H1 (cell line): ENCODE measurements around the gene CD99. TPM values are rescaled to one million over a fixed set of nuclear protein-coding genes. Genes with fewer than 3 reads are reported as not detected.

ENCODE experiments used
- CTCF ChIA-PET: fragments of 300-600 bp; sonication (Branson Sonifier 250); formaldehyde crosslinking; loops from one replicate; lab custom pipeline; 2021; ENCODE audit not compliant: partially characterized antibody; lab: Charles Lee
- POLR2A ChIA-PET: fragments of 300-600 bp; sonication (Branson Sonifier 250); formaldehyde crosslinking; loops from one replicate; lab custom pipeline; 2021; ENCODE audit warnings: inconsistent platforms; ENCODE audit not compliant: partially characterized antibody; lab: Charles Lee
- DNase-seq, 2 experiments: peaks; one replicate each; pipeline versions ENCODE4 v3.0.0 to v3.0.0-alpha.2; 2010 to 2022; ENCODE audit warnings: low spot score in 2 of 2, low read depth in 1 of 2, mixed read lengths in 1 of 2
- FAIRE-seq: peaks from 2 replicates; lab custom pipeline; 2011; peaks lifted over from hg19 to GRCh38; lab: Jason Lieb, UNC
- H2AFZ ChIP-seq: 2 replicates; pipeline ENCODE4 v1.8.1; 2012; ENCODE audit warnings: low read length, inconsistent platforms
- H2AK5ac ChIP-seq: 2 replicates; pipeline ENCODE4 v1.6.1; 2013; ENCODE audit warnings: low read depth, low read length
- H2BK120ac ChIP-seq: replicated peaks from 2 replicates; pipeline ENCODE3; 2013; ENCODE audit warnings: low read depth, low read length, inconsistent platforms
- H2BK12ac ChIP-seq: 2 replicates; pipeline ENCODE4 v1.6.1; 2013; ENCODE audit warnings: low read depth, low read length
- H2BK15ac ChIP-seq: 2 replicates; pipeline ENCODE4 v1.6.1; 2013; ENCODE audit warnings: low read length
- H2BK20ac ChIP-seq: 2 replicates; pipeline ENCODE4 v1.6.1; 2013; ENCODE audit warnings: low read length
- H2BK5ac ChIP-seq: 2 replicates; pipeline ENCODE4 v1.6.1; 2013; ENCODE audit warnings: low read depth, low read length
- H3K14ac ChIP-seq: 2 replicates; pipeline ENCODE4 v1.6.1; 2013; ENCODE audit warnings: inconsistent platforms; ENCODE audit not compliant: insufficient read length
- H3K18ac ChIP-seq: 2 replicates; pipeline ENCODE4 v1.6.1; 2013; ENCODE audit warnings: low read length; ENCODE audit errors: extremely low read depth
- H3K23ac ChIP-seq: 2 replicates; pipeline ENCODE4 v1.6.1; 2013; ENCODE audit warnings: inconsistent platforms; ENCODE audit not compliant: insufficient read length
- H3K23me2 ChIP-seq: 2 replicates; pipeline ENCODE4 v1.6.1; 2013; ENCODE audit warnings: low read depth, low read length
- H3K27ac ChIP-seq: 2 replicates; pipeline ENCODE4 v1.6.1; 2011; ENCODE audit warnings: low read depth, low read length, inconsistent platforms
- H3K27me3 ChIP-seq, 4 experiments: replicated peaks in 1 of 4; 1 replicate in 1 of 4; 2 replicates in 3 of 4; pipeline versions ENCODE4 v1.6.1 to v1.8.1; 2011 to 2013; ENCODE audit warnings: low read length in 3 of 4, mild to moderate bottlenecking in 3 of 4, inconsistent platforms in 2 of 4, mixed read lengths in 2 of 4, moderate library complexity in 1 of 4; ENCODE audit not compliant: control insufficient read depth in 3 of 4, insufficient read depth in 3 of 4; ENCODE audit errors: extremely low read depth in 1 of 4
- H3K36me3 ChIP-seq, 4 experiments: 2 replicates each; pipeline versions ENCODE4 v1.6.1 to v1.8.1; 2011 to 2013; ENCODE audit warnings: mild to moderate bottlenecking in 4 of 4, low read length in 3 of 4, moderate library complexity in 2 of 4, control low read depth in 1 of 4, inconsistent platforms in 1 of 4; ENCODE audit not compliant: insufficient read depth in 4 of 4, control insufficient read depth in 2 of 4
- H3K4ac ChIP-seq: replicated peaks from 2 replicates; pipeline ENCODE3; 2013; ENCODE audit warnings: low read length, low read depth, mixed read lengths, inconsistent platforms; ENCODE audit not compliant: insufficient read length
- H3K4me1 ChIP-seq, 4 experiments: replicated peaks in 1 of 4; 1 replicate in 1 of 4; 2 replicates in 3 of 4; pipeline versions ENCODE4 v1.6.1 to v1.8.1; 2011 to 2013; ENCODE audit warnings: low read length in 3 of 4, inconsistent platforms in 2 of 4, mixed read lengths in 1 of 4; ENCODE audit not compliant: insufficient read depth in 4 of 4, control insufficient read depth in 3 of 4
- H3K4me2 ChIP-seq, 2 experiments: 2 replicates each; pipeline versions ENCODE4 v1.6.1 to v1.8.1; 2011 to 2013; ENCODE audit warnings: low read depth in 2 of 2, low read length in 2 of 2, control low read depth in 1 of 2, inconsistent platforms in 1 of 2, mild to moderate bottlenecking in 1 of 2; ENCODE audit not compliant: insufficient read depth in 1 of 2
- H3K4me3 ChIP-seq, 4 experiments: fragments of 200-600, 300-600 bp in 1 of 4; sonication (generic), shearing (Covaris generic), sonication (Bioruptor Twin) in 1 of 4; 2 replicates each; pipeline versions ENCODE4 v1.5.1 to v1.8.1; 2011 to 2016; ENCODE audit warnings: low read length in 4 of 4, low read depth in 3 of 4, control low read depth in 2 of 4, inconsistent platforms in 2 of 4, mild to moderate bottlenecking in 2 of 4, mixed read lengths in 1 of 4, moderate library complexity in 1 of 4; ENCODE audit not compliant: insufficient read depth in 2 of 4; ENCODE audit errors: extremely low read depth in 1 of 4
- H3K56ac ChIP-seq: replicated peaks from 2 replicates; pipeline ENCODE3; 2013; ENCODE audit warnings: low read depth, mild to moderate bottlenecking, mixed read lengths, low read length, inconsistent platforms; ENCODE audit not compliant: insufficient read length
- H3K79me1 ChIP-seq: 2 replicates; pipeline ENCODE4 v1.6.1; 2013; ENCODE audit warnings: low read depth, low read length, control low read depth
- H3K79me2 ChIP-seq, 2 experiments: 2 replicates each; pipeline versions ENCODE4 v1.6.1 to v1.8.1; 2012 to 2013; ENCODE audit warnings: low read length in 2 of 2, mild to moderate bottlenecking in 2 of 2, inconsistent platforms in 1 of 2; ENCODE audit not compliant: insufficient read depth in 2 of 2, control insufficient read depth in 1 of 2
- H3K9ac ChIP-seq, 4 experiments: replicated peaks in 1 of 4; 1 replicate in 1 of 4; 2 replicates in 3 of 4; pipeline versions ENCODE4 v1.6.1 to v1.8.1; 2011 to 2013; ENCODE audit warnings: low read depth in 3 of 4, low read length in 3 of 4, control low read depth in 2 of 4, mild to moderate bottlenecking in 2 of 4, moderate library complexity in 2 of 4, inconsistent platforms in 1 of 4; ENCODE audit errors: extremely low read depth in 1 of 4
- H3K9me3 ChIP-seq, 2 experiments: 2 replicates each; pipeline versions ENCODE4 v1.6.1 to v1.8.1; 2012 to 2013; ENCODE audit warnings: mild to moderate bottlenecking in 2 of 2, moderate library complexity in 2 of 2, control low read depth in 1 of 2, inconsistent platforms in 1 of 2, low read depth in 1 of 2, low read length in 1 of 2, mixed read lengths in 1 of 2; ENCODE audit not compliant: insufficient read depth in 2 of 2
- H4K20me1 ChIP-seq, 2 experiments: replicated peaks in 1 of 2; 2 replicates each; pipeline versions ENCODE3 to v1.8.1; 2011 to 2013; ENCODE audit warnings: inconsistent platforms in 2 of 2, low read length in 2 of 2, mild to moderate bottlenecking in 1 of 2; ENCODE audit not compliant: insufficient read depth in 2 of 2, control insufficient read depth in 1 of 2
- H4K5ac ChIP-seq: 2 replicates; pipeline ENCODE4 v1.6.1; 2013; ENCODE audit warnings: low read length, low read depth, mixed read lengths, inconsistent platforms; ENCODE audit not compliant: insufficient read length
- H4K8ac ChIP-seq: 2 replicates; pipeline ENCODE4 v1.8.0; 2013; ENCODE audit warnings: mild to moderate bottlenecking, moderate library complexity, low read length, inconsistent platforms; ENCODE audit not compliant: insufficient read depth; ENCODE audit errors: extremely low read depth
- H4K91ac ChIP-seq: replicated peaks from 2 replicates; pipeline ENCODE3; 2013; ENCODE audit warnings: low read length, mixed read lengths, inconsistent platforms; ENCODE audit not compliant: insufficient read length
- SIN3A ChIP-seq, 2 experiments: IDR thresholded peaks in 1 of 2; conservative IDR thresholded peaks in 1 of 2; 2 replicates each; pipeline ENCODE4 v1.6.1; 2011 to 2012; ENCODE audit warnings: low read length in 2 of 2, improper control_type of control experiment in 1 of 2, low read depth in 1 of 2, mild to moderate bottlenecking in 1 of 2
- WGBS, 2 experiments: shearing (Covaris generic) in 1 of 2; methylation state at CpG; one replicate each; pipeline versions ENCODE4 v1.1.6 to v1.1.7; 2013 to 2015; ENCODE audit warnings: low lambda C conversion rate in 2 of 2, mixed read lengths in 2 of 2, inconsistent platforms in 1 of 2, low coverage in 1 of 2, missing lambda C conversion rate in 1 of 2; ENCODE audit not compliant: insufficient replicate concordance in 2 of 2, insufficient coverage in 1 of 2, insufficient read length in 1 of 2; ENCODE audit errors: extremely low coverage in 1 of 2, missing lambda C conversion rate in 1 of 2; 5-methylcytosine and 5-hydroxymethylcytosine counted together
- polyA plus RNA-seq, 7 experiments: library from polyadenylated mRNA; depleted of rRNA in 3 of 7; stranded (reverse) in 5 of 7; unstranded in 2 of 7; fragments of >200 nt in 5 of 7; fragments of 200-250 nt in 2 of 7; gene quantifications; 1 replicate in 5 of 7; 2 replicates in 1 of 7; 4 replicates in 1 of 7; pipeline versions ENCODE4 v1.2.1 to v1.2.3, GENCODE V29; 2011 to 2013; ENCODE audit warnings: missing spikeins in 2 of 7, mixed read lengths in 2 of 7
- total RNA-seq: library from RNA; stranded (reverse); fragmentation: NEBNext Ultra II Directional; extraction: Animal tissue kit (Norgen Biotek cat#: 25700); gene quantifications from 2 replicates; pipeline ENCODE4 v1.2.1, GENCODE V29; 2021

CD99 gene
- total and polyA plus RNA-seq, 2 of the 8 experiments (the other 6 are each of a cell fraction or from before 2014, with no cell fraction given) = 30.1 to 47.8 TPM

DNA sequence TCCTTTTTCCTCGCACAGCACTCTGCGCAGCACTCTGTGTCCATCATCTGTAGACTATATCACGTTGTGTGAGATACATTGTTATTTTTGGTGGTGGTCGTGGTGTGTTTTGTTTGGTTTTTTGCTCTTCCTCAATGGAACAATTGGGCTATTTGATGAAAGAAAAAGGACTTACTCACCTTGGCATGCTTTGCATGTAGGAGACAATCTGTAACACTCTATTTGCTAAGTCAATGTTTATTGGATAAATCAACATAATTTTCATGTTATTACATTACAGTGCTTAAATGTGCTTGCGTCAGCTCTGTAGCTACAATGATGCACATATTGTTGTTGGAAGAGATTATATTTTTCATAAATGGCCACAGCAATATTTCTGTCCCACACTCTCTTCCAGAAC, 12.5 kb upstream of the CD99 start:
- Histone ChIP-seq H2BK15ac (no peak overlapping the region), H2BK20ac (no peak overlapping the region), H4K5ac (no peak overlapping the region), H3K9ac (no peak overlapping the region), H3K18ac (no peak overlapping the region), H2AK5ac (no peak overlapping the region), H3K9me3 (no peaks in the 10 kb centered on the region), H3K4ac (no peak overlapping the region), H3K56ac (no peak overlapping the region), H3K27me3 (no peaks in the 10 kb centered on the region), H2BK120ac (no peak overlapping the region), H4K20me1 (peaks cover 0 to 1% of the 10 kb centered on the region in 2 experiments), H3K4me3 (no peak overlapping the region), H3K23me2 (peaks cover 5% of the 10 kb centered on the region; the same call in 1 of the 2 replicates), H3K79me1 (no peaks in the 10 kb centered on the region), H3K4me1 (no peaks in the 10 kb centered on the region; a peak in 1 of 7 replicates), H3K36me3 (no peaks in the 10 kb centered on the region), H2BK5ac (no peak overlapping the region), H3K27ac (no peak overlapping the region), H3K4me2 (no peak overlapping the region), H2AFZ (no peak overlapping the region), H3K23ac (no peak overlapping the region), H3K14ac (no peak overlapping the region), H4K8ac (no peak overlapping the region), H2BK12ac (no peak overlapping the region), H4K91ac (no peak overlapping the region), H3K79me2 (no peaks in the 10 kb centered on the region)
- DNase-seq = no peak
- FAIRE-seq = no peak
- 70% methylated on average over 5 of the region's 5 CpGs; no CpG with 5 or more reads in 1 of the 2 experiments for WGBS, 2 experiments
- POLR2A ChIA-PET = no interaction called here
- CTCF ChIA-PET = no interaction called here
- TF ChIP-seq SIN3A (conservative IDR thresholded peaks at IDR 0.05 in 1 of 2, IDR thresholded peaks at IDR 0.05 in 1 of 2; ENCODE audit: low read depth in 1 of 2, low read length in 2 of 2) = no peak
